ENCODE data around the gene COPS9.

The COPS9 gene

GRCh38 chr2:240160291-240161086, 24.4 kb upstream of the COPS9 start:
- no peak overlapping the region for H3K4me3 ChIP-seq
- H4K20me1 ChIP-seq = no peaks in the 10 kb centered on the region
- no peak overlapping the region for H3K4me2 ChIP-seq
- H3K36me3 ChIP-seq = no peaks in the 10 kb centered on the region
- H3K27me3 ChIP-seq = no peaks in the 10 kb centered on the region
- no peaks in the 10 kb centered on the region for H3K9me3 ChIP-seq
- no peak overlapping the region for H3K27ac ChIP-seq
- H3K4me1 ChIP-seq = no peaks in the 10 kb centered on the region
- H3K9ac ChIP-seq = no peak overlapping the region
- no peak for TF ChIP-seq Cebpa-rat (IDR thresholded peaks at IDR 0.05)

- Histone ChIP-seq H3K4me2 (no peak overlapping the region), H3K4me1 (no peaks in the 10 kb centered on the region), H3K36me3 (no peaks in the 10 kb centered on the region), H3K27me3 (no peaks in the 10 kb centered on the region), H3K4me3 (no peak overlapping the region), H3K9me3 (no peaks in the 10 kb centered on the region), H4K20me1 (no peaks in the 10 kb centered on the region), H3K27ac (no peak overlapping the region), H3K9ac (no peak overlapping the region)
- TF ChIP-seq Cebpa-rat (IDR thresholded peaks at IDR 0.05) = no peak
These were observed 23.2 kb upstream of the COPS9 start for GRCh38 chr2:240159251-240159839.

DNA sequence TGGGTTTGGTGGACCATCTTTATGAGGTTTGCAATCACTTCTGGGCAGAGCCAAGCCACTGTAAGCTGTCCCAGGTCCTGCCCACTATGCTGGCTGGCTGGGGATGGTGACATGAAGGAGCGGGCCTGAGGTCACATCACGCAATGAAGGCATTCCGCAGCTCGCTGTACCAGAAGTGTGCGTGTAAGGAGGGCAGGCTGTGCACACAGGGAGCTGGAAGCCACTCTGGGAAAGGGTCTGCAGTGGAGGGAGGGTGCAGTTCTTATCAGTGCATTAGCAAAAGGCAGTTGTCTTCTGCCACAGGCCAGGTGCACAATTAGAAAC, 21.0 kb upstream of the COPS9 start:
- no peak overlapping the region for H3K9ac ChIP-seq
- H3K9me3 ChIP-seq = no peaks in the 10 kb centered on the region
- no peaks in the 10 kb centered on the region for H3K27me3 ChIP-seq
- no peaks in the 10 kb centered on the region for H3K4me1 ChIP-seq
- no peak overlapping the region for H3K27ac ChIP-seq
- no peak overlapping the region for H3K4me3 ChIP-seq
- H3K4me2 ChIP-seq = no peak overlapping the region
- no peaks in the 10 kb centered on the region for H3K36me3 ChIP-seq
- H4K20me1 ChIP-seq = no peaks in the 10 kb centered on the region
- no peak for TF ChIP-seq Cebpa-rat (IDR thresholded peaks at IDR 0.05)

- Histone ChIP-seq H3K36me3 (no peaks in the 10 kb centered on the region), H3K9ac (no peak overlapping the region), H3K27ac (no peak overlapping the region), H3K4me1 (no peaks in the 10 kb centered on the region), H3K9me3 (no peaks in the 10 kb centered on the region), H3K4me3 (no peak overlapping the region), H3K4me2 (no peak overlapping the region), H3K27me3 (no peaks in the 10 kb centered on the region), H4K20me1 (no peaks in the 10 kb centered on the region)
- no peak for TF ChIP-seq Cebpa-rat (IDR thresholded peaks at IDR 0.05)
These were observed 20.5 kb upstream of the COPS9 start for GRCh38 chr2:240156435-240157146.

DNA sequence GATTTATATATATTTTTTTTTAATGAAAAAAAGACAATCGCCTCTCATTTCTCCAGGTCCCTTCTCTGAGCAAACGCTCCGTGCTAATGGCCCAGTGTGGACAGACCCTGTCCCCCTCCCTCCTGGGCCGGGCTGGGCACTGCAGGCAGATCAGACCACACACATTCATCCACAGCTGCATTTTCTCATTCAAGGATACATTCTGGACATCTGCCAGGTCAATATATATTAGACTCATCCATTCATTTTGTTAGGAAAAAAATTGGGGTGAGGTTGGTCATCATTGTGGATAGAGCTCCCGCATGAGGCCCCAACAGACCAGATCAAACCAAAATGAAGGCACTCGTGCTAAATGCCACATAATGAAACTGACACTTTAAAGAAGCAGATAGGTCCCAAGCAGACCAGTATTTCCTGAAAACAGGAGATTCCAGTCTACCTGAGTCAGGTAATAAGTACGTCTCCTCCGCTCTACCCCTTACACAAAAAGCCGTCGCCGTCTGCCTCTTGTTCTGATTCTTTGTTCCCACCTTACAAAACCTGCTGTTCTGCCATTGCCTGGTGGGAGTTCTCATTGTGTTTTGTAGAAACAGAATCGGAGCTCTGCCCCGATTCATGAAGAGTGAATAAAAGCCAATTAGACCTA, 19.8 kb upstream of the COPS9 start:
- H3K4me3 ChIP-seq = no peak overlapping the region
- H3K27ac ChIP-seq = no peak overlapping the region
- H3K4me1 ChIP-seq = no peaks in the 10 kb centered on the region
- H3K9ac ChIP-seq = no peak overlapping the region
- no peak overlapping the region for H3K4me2 ChIP-seq
- H3K9me3 ChIP-seq = no peaks in the 10 kb centered on the region
- no peaks in the 10 kb centered on the region for H3K36me3 ChIP-seq
- no peak for TF ChIP-seq Cebpa-rat (IDR thresholded peaks at IDR 0.05)
- H3K27me3 ChIP-seq = no peaks in the 10 kb centered on the region
- H4K20me1 ChIP-seq = no peaks in the 10 kb centered on the region

- H3K27me3 ChIP-seq = no peaks in the 10 kb centered on the region
- no peak overlapping the region for H3K4me2 ChIP-seq
- no peak overlapping the region for H3K9ac ChIP-seq
- no peak for TF ChIP-seq Cebpa-rat (IDR thresholded peaks at IDR 0.05)
- no peaks in the 10 kb centered on the region for H3K9me3 ChIP-seq
- no peaks in the 10 kb centered on the region for H3K36me3 ChIP-seq
- no peaks in the 10 kb centered on the region for H4K20me1 ChIP-seq
- H3K4me3 ChIP-seq = no peak overlapping the region
- H3K4me1 ChIP-seq = no peaks in the 10 kb centered on the region
- H3K27ac ChIP-seq = no peak overlapping the region
These were observed 19.1 kb upstream of the COPS9 start for GRCh38 chr2:240155048-240155744.

- Histone ChIP-seq H3K9me3 (no peaks in the 10 kb centered on the region), H3K27ac (no peak overlapping the region), H3K36me3 (no peaks in the 10 kb centered on the region), H4K20me1 (no peaks in the 10 kb centered on the region), H3K4me2 (no peak overlapping the region), H3K9ac (no peak overlapping the region), H3K27me3 (no peaks in the 10 kb centered on the region), H3K4me1 (no peaks in the 10 kb centered on the region), H3K4me3 (no peak overlapping the region)
- no peak for TF ChIP-seq Cebpa-rat (IDR thresholded peaks at IDR 0.05)
These were observed 18.5 kb upstream of the COPS9 start for GRCh38 chr2:240154606-240155005.

- no peak overlapping the region for H3K4me3 ChIP-seq
- H3K4me2 ChIP-seq = no peak overlapping the region
These were observed 17.3 kb upstream of the COPS9 start for GRCh38 chr2:240153418-240153817.

DNA sequence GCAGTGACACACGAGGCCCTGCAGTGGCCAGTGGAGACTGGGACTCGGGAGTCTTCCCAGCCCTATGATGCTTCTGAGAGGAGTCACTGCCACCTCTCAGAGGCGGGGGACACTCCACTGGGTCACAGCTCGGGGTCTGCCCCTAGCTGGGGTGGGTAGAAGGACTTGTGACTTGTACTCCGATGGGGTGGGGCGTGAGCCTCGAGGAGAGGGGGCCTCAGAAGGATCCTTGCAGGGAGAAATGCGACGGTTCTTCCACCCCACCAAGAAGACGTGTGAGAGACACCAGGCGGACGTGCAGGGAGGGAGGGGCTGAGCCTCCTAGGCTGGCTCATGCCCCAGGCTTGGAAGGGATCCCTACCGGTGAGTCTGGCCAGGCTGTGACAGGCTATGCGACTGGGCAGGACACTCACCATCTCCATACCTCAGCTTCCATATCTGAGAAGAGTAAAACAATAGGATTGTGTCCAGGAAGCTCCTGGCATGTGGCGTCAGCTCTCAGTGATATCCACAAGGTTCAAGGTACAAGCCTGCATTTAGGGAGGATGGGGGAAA, 15.4 kb upstream of the COPS9 start:
- Histone ChIP-seq H3K27ac (no peak overlapping the region), H3K4me1 (no peaks in the 10 kb centered on the region), H3K27me3 (no peaks in the 10 kb centered on the region), H3K4me3 (no peak overlapping the region), H3K4me2 (no peak overlapping the region), H4K20me1 (no peaks in the 10 kb centered on the region), H3K36me3 (no peaks in the 10 kb centered on the region), H3K9ac (no peak overlapping the region), H3K9me3 (no peaks in the 10 kb centered on the region)
- no peak for TF ChIP-seq Cebpa-rat (IDR thresholded peaks at IDR 0.05)

More at GRCh38 chr2:240153418-240153817, 17.3 kb upstream of the COPS9 start:
- H3K27ac ChIP-seq = no peak overlapping the region
- TF ChIP-seq Cebpa-rat (IDR thresholded peaks at IDR 0.05) = no peak
- H4K20me1 ChIP-seq = no peaks in the 10 kb centered on the region
- H3K9ac ChIP-seq = no peak overlapping the region
- H3K9me3 ChIP-seq = no peaks in the 10 kb centered on the region
- no peaks in the 10 kb centered on the region for H3K27me3 ChIP-seq
- H3K36me3 ChIP-seq = no peaks in the 10 kb centered on the region
- no peaks in the 10 kb centered on the region for H3K4me1 ChIP-seq

Data from BLaER1 (cell line).